ENCODE data around the gene AKR1C1.
"Not testable (repeated sequence)": the region's sequence is repeated elsewhere in the genome, so short reads cannot be mapped to it uniquely, and the experiment has no call there.

GRCh38 chr10:5019770-5020612, 56.8 kb downstream of the AKR1C1 start:
- TF ChIP-seq, protein P1, sequence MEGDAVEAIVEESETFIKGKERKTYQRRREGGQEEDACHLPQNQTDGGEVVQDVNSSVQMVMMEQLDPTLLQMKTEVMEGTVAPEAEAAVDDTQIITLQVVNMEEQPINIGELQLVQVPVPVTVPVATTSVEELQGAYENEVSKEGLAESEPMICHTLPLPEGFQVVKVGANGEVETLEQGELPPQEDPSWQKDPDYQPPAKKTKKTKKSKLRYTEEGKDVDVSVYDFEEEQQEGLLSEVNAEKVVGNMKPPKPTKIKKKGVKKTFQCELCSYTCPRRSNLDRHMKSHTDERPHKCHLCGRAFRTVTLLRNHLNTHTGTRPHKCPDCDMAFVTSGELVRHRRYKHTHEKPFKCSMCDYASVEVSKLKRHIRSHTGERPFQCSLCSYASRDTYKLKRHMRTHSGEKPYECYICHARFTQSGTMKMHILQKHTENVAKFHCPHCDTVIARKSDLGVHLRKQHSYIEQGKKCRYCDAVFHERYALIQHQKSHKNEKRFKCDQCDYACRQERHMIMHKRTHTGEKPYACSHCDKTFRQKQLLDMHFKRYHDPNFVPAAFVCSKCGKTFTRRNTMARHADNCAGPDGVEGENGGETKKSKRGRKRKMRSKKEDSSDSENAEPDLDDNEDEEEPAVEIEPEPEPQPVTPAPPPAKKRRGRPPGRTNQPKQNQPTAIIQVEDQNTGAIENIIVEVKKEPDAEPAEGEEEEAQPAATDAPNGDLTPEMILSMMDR (IDR thresholded peaks at IDR 0.05): not testable (repeated sequence)
- not testable (repeated sequence) for TF ChIP-seq POLR2AphosphoS5, POLR2A (IDR thresholded peaks at IDR 0.05)

Data from prostate gland (tissue), 2 donors.